ENCODE data around the gene DISC1.
"Not testable (repeated sequence)": the region's sequence is repeated elsewhere in the genome, so short reads cannot be mapped to it uniquely, and the experiment has no call there.

DISC1 gene

DNA sequence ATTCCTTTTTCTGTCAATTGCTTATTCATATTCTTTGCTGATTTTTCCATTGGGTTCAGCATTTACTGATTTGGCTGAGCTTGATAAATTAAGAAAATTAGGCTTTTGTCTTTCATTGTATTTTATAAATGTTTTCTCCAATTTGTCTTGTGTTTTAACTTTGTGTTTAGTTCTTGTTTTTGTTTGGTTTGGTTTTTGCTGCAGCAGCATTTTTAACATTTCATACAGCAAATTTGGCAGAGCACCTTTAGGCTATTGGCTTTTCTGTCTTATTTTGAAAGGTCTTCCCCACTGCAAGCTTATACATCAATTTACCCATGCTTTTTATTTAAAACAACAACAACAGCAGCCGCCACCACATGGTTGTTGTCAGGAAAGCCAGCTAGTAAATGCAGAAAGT lies 33.8 kb upstream of the DISC1 start:
- DNase-seq (ENCODE audit: insufficient read length, low spot score) (no peak), FAIRE-seq (no peak)
- TF ChIP-seq SPI1 (IDR thresholded peaks at IDR 0.05; ENCODE audit: low read depth, low read length) (no peak), TAF1 (IDR thresholded peaks at IDR 0.05; ENCODE audit: low read depth, low read length) (no peak), POLR2AphosphoS5 (IDR thresholded peaks at IDR 0.05; ENCODE audit: low read depth, low read length) (no peak), POLR2A (IDR thresholded peaks at IDR 0.05; ENCODE audit: low read depth, low read length) (no peak), POU2F2 (IDR thresholded peaks at IDR 0.05; ENCODE audit: low read depth, low read length) (no peak), PAX5 (IDR thresholded peaks at IDR 0.05; ENCODE audit: insufficient read depth, low read length, severe bottlenecking) (no peak)

DNA sequence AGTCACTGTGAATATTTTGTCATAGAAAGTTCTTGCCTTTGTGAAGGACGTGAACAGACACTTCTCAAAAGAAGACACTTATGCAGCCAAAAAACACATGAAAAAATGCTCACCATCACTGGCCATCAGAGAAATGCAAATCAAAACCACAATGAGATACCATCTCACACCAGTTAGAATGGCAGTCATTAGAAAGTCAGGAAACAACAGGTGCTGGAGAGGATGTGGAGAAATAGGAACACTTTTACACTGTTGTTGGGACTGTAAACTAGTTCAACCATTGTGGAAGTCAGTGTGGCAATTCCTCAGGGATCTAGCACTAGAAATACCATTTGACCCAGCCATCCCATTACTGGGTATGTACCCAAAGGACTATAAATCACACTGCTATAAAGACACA lies 33.3 kb upstream of the DISC1 start:
- not testable (repeated sequence) for FAIRE-seq; DNase-seq (ENCODE audit: insufficient read length, low spot score)

DNA sequence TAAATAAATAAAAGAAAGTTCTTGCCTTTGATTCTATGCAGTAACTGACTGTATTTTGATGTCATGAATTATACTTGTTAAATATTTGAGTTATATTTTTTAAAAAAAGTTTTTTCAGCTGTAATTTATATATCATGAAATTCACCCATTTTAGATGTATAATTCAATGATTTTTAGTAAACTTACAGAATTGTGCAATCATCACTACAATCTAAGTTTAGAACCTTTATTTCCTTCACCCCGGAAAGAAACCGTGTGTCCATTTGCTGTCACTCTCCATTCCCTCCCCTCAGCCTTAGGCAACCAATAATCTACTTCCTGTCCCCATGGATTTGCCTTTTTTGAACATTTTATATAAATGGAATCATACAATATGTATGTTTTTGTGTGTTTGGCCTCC lies 32.5 kb upstream of the DISC1 start:
- no peak for TF ChIP-seq POLR2A (IDR thresholded peaks at IDR 0.05; ENCODE audit: low read depth, low read length)
- no peak for TF ChIP-seq POLR2AphosphoS5 (IDR thresholded peaks at IDR 0.05; ENCODE audit: low read depth, low read length)
- TF ChIP-seq TAF1 (IDR thresholded peaks at IDR 0.05; ENCODE audit: low read depth, low read length), result no peak
- TF ChIP-seq SPI1 (IDR thresholded peaks at IDR 0.05; ENCODE audit: low read depth, low read length), result no peak
- no peak for TF ChIP-seq POU2F2 (IDR thresholded peaks at IDR 0.05; ENCODE audit: low read depth, low read length)
- no peak for TF ChIP-seq PAX5 (IDR thresholded peaks at IDR 0.05; ENCODE audit: insufficient read depth, low read length, severe bottlenecking)
- DNase-seq (ENCODE audit: insufficient read length, low spot score) (no peak), FAIRE-seq (no peak)

DNA sequence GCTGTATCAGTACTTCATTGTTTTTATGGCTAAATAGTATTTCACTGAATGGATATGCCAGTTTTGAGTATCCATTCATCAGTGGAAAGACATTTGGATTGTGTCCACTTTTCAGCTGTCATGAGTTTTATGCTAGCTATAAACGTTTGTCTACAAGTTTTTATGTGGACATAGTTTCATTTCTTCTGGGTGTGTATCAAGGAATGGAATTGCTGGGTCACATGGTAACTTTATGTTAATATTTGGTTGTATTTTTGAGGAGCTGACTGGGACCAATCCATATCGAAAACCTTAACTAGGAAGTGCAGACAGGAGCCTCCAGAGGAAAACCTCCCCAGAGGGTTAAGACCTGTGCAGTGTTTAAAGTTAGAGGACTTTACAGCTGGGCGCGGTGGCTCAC lies 31.8 kb upstream of the DISC1 start:
- no peak for TF ChIP-seq PAX5 (IDR thresholded peaks at IDR 0.05; ENCODE audit: insufficient read depth, low read length, severe bottlenecking)
- no peak for TF ChIP-seq POU2F2 (IDR thresholded peaks at IDR 0.05; ENCODE audit: low read depth, low read length)
- FAIRE-seq (no peak), DNase-seq (ENCODE audit: insufficient read length, low spot score) (no peak)

DNA sequence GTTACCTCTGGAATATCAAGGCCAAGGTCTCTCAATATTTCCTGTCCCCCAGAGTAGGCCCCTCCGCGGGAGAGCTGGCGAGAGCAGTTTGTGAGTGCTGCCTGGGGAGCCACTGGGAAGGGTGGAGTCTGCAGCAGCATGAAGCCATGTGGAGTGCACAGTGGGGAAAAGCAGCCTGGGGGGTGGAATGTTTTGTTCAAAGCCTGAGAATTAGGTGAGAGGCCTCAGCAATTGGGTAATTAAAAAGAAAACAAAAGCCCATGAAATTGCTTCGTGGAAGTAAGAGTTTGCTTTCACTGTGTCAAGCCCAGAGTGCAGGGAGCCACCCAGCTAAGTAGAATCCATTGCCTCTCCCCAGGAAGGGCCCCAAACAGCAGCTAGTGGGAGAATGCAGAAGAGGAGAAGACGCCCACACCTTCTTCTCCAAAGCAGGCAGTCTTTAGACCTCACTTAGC lies 30.2 kb upstream of the DISC1 start:
- FAIRE-seq, result no peak
- TF ChIP-seq TAF1 (IDR thresholded peaks at IDR 0.05; ENCODE audit: low read depth, low read length) (no peak), SPI1 (IDR thresholded peaks at IDR 0.05; ENCODE audit: low read depth, low read length) (no peak), PAX5 (IDR thresholded peaks at IDR 0.05; ENCODE audit: insufficient read depth, low read length, severe bottlenecking) (no peak), POLR2A (IDR thresholded peaks at IDR 0.05; ENCODE audit: low read depth, low read length) (no peak), POU2F2 (IDR thresholded peaks at IDR 0.05; ENCODE audit: low read depth, low read length) (no peak), POLR2AphosphoS5 (IDR thresholded peaks at IDR 0.05; ENCODE audit: low read depth, low read length) (no peak)
- DNase-seq (ENCODE audit: insufficient read length, low spot score), result no peak

DNA sequence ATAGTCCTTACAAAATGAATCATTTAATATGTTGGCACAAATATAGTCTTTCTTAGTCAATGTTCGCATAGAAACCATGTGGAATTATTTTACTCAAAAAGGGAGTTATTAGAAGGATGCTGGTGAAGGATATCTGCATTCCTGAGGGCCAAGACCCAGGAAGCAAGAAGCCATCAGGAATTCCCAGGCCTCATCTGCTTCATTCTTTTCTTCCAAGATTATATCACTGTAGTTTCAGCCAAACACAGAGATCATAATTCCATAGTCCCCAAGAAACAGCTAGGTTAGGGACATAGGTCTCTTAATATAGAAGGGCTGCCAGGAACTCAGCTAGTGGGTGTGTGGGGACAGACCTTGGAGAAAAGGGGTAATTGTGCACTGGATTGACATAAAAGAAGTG lies 28.6 kb upstream of the DISC1 start:
- FAIRE-seq (no peak), DNase-seq (ENCODE audit: insufficient read length, low spot score) (no peak)
- no peak for TF ChIP-seq POLR2AphosphoS5 (IDR thresholded peaks at IDR 0.05; ENCODE audit: low read depth, low read length)
- TF ChIP-seq TAF1 (IDR thresholded peaks at IDR 0.05; ENCODE audit: low read depth, low read length), result no peak
- no peak for TF ChIP-seq POLR2A (IDR thresholded peaks at IDR 0.05; ENCODE audit: low read depth, low read length)
- TF ChIP-seq SPI1 (IDR thresholded peaks at IDR 0.05; ENCODE audit: low read depth, low read length), result no peak
- no peak for TF ChIP-seq POU2F2 (IDR thresholded peaks at IDR 0.05; ENCODE audit: low read depth, low read length)
- TF ChIP-seq PAX5 (IDR thresholded peaks at IDR 0.05; ENCODE audit: insufficient read depth, low read length, severe bottlenecking), result no peak

DNA sequence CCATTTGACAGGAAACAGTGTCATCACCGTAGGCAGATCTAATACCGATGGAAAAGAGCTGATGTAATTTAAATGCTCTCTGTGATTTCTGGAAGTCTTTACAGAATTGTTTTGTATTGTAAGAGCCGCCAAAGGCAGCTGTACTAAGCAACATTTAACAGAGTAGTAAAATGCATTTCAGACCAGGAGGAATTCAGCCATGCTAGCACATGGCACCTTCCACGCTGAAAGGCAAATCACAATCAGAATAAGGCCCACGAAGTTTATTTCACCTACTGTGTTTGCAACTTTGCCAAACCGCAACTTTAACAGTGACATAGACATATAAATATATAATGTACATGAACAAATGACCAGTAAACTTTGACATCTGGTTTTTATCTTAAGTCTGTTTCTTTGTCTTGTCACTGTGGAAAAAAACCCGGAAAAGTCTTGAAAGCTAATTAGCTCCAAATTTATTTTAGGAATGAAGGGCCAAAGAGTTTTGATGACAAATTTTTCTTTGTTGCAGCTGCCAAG lies 26.1 kb upstream of the DISC1 start:
- no peak for TF ChIP-seq PAX5 (IDR thresholded peaks at IDR 0.05; ENCODE audit: insufficient read depth, low read length, severe bottlenecking)
- TF ChIP-seq SPI1 (IDR thresholded peaks at IDR 0.05; ENCODE audit: low read depth, low read length), result no peak
- no peak for TF ChIP-seq POLR2A (IDR thresholded peaks at IDR 0.05; ENCODE audit: low read depth, low read length)
- no peak for TF ChIP-seq POU2F2 (IDR thresholded peaks at IDR 0.05; ENCODE audit: low read depth, low read length)
- no peak for TF ChIP-seq POLR2AphosphoS5 (IDR thresholded peaks at IDR 0.05; ENCODE audit: low read depth, low read length)
- TF ChIP-seq TAF1 (IDR thresholded peaks at IDR 0.05; ENCODE audit: low read depth, low read length), result no peak
- FAIRE-seq (no peak), DNase-seq (ENCODE audit: insufficient read length, low spot score) (no peak)

DNA sequence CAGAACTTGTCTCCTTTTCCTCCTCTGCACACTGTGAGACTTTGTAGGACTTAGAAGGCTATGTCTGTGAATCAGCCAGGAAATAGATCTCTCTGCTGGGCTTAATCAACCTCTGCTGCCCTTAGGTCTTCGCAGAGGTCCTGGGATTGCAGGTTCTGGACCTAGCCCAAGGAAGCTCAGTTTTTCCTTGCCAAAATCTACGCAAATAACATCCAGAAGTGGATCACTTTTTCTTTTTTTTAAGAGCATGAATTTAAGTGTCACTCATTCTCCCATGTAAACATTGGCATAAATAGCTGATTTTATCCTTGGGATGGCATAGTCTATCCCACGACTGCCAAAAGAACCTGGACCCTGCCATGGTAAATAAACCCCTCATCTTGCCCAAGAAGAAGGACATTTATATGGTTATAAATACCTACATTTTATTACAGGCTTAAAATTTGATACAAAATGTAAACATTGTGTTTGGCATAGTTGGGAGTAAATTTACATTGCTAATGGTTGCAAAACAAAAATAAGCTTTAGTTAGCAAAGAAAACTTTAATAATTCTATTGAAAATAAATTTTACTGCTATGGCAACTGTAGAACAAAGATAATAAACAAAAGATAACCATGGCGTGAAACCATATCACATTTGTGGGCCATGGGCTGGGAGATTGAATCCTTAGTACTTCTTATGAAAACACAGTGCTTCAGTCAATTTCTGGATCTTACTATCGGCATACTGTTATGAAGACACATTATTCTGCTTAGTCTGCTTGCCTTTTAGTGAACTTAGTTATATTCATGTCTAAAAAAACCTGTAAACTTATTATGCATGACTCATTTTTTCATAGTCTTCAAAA lies 24.5 kb upstream of the DISC1 start:
- FAIRE-seq, result no peak
- no peak for DNase-seq (ENCODE audit: insufficient read length, low spot score)
- TF ChIP-seq PAX5 (IDR thresholded peaks at IDR 0.05; ENCODE audit: insufficient read depth, low read length, severe bottlenecking) (no peak), SPI1 (IDR thresholded peaks at IDR 0.05; ENCODE audit: low read depth, low read length) (no peak), POLR2A (IDR thresholded peaks at IDR 0.05; ENCODE audit: low read depth, low read length) (no peak), POU2F2 (IDR thresholded peaks at IDR 0.05; ENCODE audit: low read depth, low read length) (no peak), POLR2AphosphoS5 (IDR thresholded peaks at IDR 0.05; ENCODE audit: low read depth, low read length) (no peak), TAF1 (IDR thresholded peaks at IDR 0.05; ENCODE audit: low read depth, low read length) (no peak)

DNA sequence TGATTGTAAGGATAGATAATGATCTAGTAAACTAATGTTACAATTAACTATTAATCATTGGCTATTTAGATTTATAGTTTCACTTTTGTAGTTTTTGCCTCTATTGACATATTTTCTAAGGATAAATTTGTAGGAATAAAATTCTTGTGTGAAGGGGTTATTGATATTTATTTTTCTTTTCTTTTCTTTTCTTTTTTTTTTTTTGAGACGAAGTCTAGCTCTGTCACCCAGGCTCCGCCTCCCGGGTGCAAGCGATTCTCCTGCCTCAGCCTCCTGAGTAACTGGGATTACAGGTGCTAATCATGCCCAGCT lies 24.0 kb upstream of the DISC1 start:
- no peak for TF ChIP-seq POU2F2 (IDR thresholded peaks at IDR 0.05; ENCODE audit: low read depth, low read length)
- TF ChIP-seq TAF1 (IDR thresholded peaks at IDR 0.05; ENCODE audit: low read depth, low read length), result no peak
- TF ChIP-seq PAX5 (IDR thresholded peaks at IDR 0.05; ENCODE audit: insufficient read depth, low read length, severe bottlenecking), result no peak
- no peak for TF ChIP-seq POLR2A (IDR thresholded peaks at IDR 0.05; ENCODE audit: low read depth, low read length)
- TF ChIP-seq POLR2AphosphoS5 (IDR thresholded peaks at IDR 0.05; ENCODE audit: low read depth, low read length), result no peak
- TF ChIP-seq SPI1 (IDR thresholded peaks at IDR 0.05; ENCODE audit: low read depth, low read length), result no peak
- FAIRE-seq, result no peak
- no peak for DNase-seq (ENCODE audit: insufficient read length, low spot score)

All from GM12891 (cell line).